GM18498 (cell line): ENCODE data around the gene CYB561.
"Not testable (repeated sequence)": the region's sequence is repeated elsewhere in the genome, so short reads cannot be mapped to it uniquely, and the experiment has no call there.

Experiments used
- ATAC-seq: cut with Tn5 transposase; IDR thresholded peaks from one replicate; pipeline ENCODE4 v1.9.1; 2021; ENCODE audit warnings: mild to moderate bottlenecking, moderate library complexity; ENCODE audit not compliant: unreplicated experiment

CYB561 gene

DNA sequence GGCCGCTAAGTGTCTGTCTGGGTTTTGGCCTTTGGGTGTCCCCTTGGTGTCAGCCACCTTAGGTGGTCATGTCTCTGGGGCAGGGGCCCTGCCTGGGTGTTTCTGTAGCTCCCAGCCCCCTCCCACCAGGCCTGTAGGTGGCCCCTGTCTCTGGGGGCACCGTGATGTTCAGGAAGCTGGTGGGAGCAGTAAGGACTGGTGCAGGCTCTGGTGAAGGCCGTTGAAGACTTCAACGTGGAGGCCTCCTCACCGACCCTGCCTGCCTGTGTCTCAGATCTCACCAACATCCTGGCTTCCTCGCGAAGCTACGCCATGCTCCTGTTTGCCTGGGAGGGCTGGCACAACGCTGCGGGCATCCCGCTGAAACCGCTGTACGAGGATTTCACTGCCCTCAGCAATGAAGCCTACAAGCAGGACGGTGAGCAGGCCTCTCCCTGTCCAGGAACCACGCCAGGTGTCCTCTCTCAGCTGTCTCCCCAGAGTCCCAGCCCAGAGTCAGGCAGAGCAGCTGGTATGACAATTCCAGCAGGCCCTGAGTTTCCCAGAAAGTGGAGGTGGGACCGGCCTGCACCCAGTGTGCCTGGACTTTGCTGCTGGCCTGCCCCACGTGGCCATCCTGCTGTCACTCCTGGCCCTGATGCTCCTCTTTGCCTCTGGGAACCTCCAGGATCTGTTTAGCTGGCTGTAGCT is 33.5 kb upstream of the CYB561 start:
- ATAC-seq = no peak

DNA sequence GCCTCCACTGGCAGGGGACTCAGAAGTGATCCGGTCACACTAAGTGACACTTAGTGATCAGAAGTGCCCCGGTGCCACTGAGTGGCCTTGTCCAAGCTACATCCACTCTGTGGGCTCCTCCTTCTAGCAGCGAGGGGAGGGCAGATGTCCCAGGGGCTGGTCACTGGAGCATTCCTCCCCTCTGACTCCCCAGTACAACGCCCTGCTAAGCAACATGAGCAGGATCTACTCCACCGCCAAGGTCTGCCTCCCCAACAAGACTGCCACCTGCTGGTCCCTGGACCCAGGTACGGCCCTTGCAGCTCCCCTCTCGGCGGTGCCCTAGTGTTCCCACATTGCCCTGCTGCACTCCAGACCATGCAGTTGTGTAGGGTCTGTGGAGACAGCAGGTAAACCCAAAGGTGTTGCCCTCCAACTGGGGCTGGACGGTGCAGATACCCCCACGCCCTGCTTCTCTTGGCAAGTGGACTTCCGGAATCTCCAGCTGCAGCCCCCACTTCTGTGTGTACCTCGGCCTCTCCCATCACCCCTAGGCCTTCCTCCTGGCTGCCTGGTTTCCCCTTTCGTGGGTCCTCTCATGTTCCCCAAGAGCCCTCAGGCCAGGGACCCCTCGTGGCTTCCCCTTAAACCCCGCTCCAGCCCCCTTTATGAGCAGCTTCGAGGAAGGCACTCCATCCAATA is 32.8 kb upstream of the CYB561 start:
- ATAC-seq = no peak

DNA sequence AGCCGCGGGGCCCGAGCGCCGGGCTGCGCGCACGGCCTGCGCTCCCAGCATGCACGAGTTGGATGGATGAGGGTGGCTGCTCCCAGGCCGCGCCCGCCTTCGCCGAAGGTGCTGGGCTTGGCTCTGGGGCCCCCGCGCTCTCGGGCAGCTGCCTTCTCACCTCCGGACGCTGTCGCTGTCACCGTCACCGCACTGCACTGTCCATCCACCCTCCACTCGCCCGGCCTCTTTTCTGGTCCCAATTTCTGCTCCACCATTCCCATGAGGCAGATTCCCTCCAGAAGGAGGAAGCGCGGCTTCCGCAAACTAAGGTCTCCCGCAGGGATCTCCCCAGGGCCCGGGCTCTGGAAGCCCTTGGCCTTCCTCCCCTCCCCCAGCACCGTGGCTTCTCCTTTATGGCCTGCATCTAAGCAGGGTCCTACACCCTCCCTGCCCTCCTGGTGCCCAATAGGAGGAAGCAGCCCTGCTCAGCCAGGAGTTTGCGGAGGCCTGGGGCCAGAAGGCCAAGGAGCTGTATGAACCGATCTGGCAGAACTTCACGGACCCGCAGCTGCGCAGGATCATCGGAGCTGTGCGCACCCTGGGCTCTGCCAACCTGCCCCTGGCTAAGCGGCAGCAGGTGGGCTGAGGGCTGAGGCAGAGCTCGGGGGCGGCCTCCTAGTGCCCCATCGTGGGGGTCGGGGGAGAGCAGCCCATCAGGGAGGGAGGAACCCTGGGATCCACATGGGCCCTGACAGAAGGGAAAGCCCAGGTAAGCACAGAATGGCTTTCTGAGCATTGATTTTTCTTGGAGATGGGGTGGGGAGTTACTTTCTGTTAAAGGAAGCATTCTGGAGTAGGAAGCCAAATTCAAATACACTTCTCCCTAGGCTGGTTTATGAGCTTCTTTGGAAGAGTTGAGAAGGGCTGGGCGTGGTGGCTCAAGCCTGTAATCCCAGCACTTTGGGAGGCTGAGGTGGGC is 31.7 kb upstream of the CYB561 start:
- ATAC-seq = no peak

DNA sequence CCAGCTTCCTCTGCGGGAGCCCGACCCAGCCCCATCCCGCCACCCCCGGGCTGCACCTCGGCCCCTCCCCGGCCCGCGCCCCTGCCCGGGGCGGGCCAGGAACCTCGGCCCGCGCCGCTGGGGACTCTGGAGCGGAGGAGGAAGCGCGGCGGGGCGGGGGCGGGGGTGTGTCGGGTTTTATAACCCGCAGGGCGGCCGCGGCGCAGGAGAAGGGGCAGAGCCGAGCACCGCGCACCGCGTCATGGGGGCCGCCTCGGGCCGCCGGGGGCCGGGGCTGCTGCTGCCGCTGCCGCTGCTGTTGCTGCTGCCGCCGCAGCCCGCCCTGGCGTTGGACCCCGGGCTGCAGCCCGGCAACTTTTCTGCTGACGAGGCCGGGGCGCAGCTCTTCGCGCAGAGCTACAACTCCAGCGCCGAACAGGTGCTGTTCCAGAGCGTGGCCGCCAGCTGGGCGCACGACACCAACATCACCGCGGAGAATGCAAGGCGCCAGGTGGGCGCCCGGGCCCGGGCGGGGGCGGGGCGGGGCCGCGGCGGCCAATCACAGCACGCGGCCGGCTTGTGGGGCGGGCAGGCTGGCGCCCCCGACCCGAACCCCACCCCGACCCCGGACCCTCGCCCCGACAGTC is 30.9 kb upstream of the CYB561 start, which contains the start of gene ACE:
Gene ACE (plus strand): TSS at position 208 of the 626 bp plus-strand sequence. CDS start 34 bp downstream, at position 242.
- no peak for ATAC-seq

DNA sequence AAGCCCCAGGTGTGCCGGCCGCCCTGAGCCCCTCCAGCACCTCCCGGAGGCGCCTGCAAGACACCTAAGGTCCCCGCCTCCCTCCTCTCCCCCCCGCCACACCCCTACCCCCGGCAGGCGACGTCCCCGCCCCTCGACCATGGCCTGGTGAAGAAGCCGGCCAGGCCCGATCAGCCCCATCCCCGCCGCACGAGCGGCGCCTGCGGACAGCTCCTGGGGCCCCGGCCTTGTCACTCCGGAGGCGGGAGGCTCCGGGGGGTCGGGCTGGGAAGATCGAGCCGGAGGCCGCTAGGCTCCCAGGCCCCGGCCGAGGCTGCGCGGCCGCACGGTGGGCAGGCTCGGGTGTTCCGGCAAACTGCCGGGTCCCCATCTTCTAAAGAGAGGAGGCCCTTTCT is 30.4 kb upstream of the CYB561 start:
- ATAC-seq = no peak

- no peak for ATAC-seq
Measured at GRCh38 chr17:63475491-63476412, 29.6 kb upstream of the CYB561 start.

GRCh38 chr17:63474586-63475460 is 28.7 kb upstream of the CYB561 start:
- ATAC-seq = no peak

DNA sequence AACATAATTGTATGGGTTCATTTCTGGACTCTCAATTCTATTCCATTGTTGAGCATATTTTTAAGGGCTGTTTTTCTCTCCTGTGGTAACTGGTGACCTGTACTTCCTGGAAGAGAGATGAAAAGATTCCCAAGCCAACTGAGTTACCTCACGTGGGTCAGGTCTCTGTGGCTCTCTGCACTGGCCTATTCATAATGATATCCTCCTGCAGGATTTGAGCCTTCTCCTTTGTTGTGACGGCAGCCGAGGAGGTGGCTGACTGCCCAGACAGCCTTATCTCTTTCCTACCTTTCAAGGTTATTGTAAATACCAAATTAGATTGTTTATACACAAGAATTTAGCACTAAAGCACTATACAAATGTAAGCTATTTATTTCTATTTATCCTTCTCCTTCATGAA is 28.1 kb upstream of the CYB561 start:
- no peak for ATAC-seq

- ATAC-seq = not testable (repeated sequence)
Measured at GRCh38 chr17:63468099-63468498, 22.0 kb upstream of the CYB561 start.

DNA sequence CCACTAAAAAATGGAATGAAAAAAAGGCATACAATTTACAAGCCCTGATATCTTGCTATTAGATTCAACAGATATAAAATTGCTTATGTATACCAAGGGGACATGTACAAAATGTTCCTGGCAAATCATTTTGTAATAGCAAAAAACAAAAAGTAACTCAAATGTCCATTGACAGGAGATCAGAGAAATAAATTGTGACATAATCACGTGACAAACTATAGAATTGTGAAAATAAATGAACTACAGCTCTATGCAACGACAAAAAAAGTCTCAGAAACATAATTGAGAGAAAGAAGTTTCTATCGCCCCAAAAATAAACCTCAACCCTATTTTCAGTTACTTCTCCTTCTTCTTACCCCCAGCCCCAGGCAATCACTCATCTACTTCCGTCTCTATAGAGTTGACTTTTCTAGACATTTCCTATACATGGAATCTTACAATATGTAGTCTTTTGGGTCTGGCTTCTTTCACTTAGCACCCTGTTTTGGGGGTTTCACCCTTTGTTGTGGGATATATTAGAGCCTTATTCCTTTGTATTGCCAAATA is 18.7 kb upstream of the CYB561 start:
- no peak for ATAC-seq

- no peak for ATAC-seq
Measured at GRCh38 chr17:63463771-63464170, 17.7 kb upstream of the CYB561 start.

GRCh38 chr17:63460018-63460417 is 13.9 kb upstream of the CYB561 start:
- ATAC-seq = no peak

DNA sequence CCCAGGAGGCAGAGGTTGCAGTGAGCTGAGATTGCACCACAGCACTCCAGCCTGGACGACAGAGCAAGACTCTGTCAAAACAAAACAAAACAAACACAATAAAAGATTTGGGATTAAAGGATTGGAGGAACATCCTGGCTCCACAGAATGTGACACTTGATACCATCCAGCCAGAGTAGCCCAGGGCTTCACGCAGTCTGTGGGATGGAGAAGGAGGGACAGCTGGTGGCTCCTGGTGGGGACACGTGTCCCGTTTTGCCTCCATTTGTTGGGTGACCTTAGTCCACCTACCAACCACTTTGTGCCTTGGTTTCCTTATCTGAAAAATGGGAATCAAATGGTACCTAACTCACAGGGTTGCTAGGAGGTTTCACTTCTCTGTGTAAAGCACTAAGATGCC is 12.4 kb upstream of the CYB561 start:
- ATAC-seq = no peak

DNA sequence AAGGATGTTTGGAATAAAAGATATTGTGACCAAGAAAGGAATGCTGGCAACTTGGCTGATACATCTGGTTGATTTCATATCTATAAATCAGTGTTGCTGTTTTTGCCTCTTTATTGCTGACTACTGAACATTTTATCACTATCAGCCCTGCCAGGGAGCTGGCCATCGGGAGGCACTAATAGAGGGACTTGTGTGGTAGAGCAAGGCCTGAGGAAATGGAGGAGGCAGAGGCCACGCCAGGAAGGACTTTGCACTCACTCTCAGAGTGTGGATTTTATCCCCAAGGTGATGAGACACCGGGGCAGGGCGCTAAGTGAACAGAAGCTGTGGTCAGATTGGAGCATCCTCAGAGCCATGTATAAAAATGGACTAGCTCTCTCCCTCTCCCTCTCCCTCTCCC is 9.3 kb upstream of the CYB561 start:
- ATAC-seq = no peak

- ATAC-seq = no peak
Measured at GRCh38 chr17:63454915-63455314, 8.8 kb upstream of the CYB561 start.

DNA sequence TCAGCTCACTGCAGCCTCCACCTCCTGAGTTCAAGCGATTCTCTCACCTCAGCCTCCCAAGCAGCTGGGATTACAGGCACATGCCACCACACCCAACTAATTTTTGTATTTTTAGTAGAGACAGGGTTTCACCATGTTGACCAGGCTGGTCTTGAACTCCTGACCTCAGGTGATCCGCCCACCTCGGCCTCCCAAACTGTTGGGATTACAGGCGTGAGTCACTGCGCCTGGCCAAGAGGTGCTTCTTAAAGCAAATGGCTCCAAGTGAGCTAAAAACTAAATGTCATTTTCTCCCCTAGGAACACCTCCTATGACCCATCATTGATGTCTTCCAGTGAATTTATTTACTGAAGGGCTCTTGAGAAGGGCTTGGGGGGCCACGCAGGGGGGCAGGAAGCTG is 8.3 kb upstream of the CYB561 start:
- not testable (repeated sequence) for ATAC-seq

- no peak for ATAC-seq
Measured at GRCh38 chr17:63452962-63453551, 7.0 kb upstream of the CYB561 start.
